ENCODE results near the gene APCDD1L. TPM values are rescaled to one million over a fixed set of nuclear protein-coding genes. Genes with fewer than 3 reads are reported as not detected.

Gene APCDD1L
- total and polyA plus RNA-seq, 2 experiments from 2014 or later = 0.23 TPM; not detected in 1

- TF ChIP-seq EZH2 (IDR thresholded peaks at IDR 0.05; ENCODE audit: borderline replicate concordance) (no peak), EZH2phosphoT487 (IDR thresholded peaks at IDR 0.05; ENCODE audit: low read depth, severe bottlenecking, unreplicated experiment) (no peak), CTCF (IDR thresholded peaks at IDR 0.05; ENCODE audit: poor library complexity) (no peak)
- H3K4me2 ChIP-seq = no peak overlapping the region
- H4K20me1 ChIP-seq (ENCODE audit: insufficient read depth, poor library complexity, severe bottlenecking) = no peaks in the 10 kb centered on the region
- H3K36me3 ChIP-seq (replicated peaks; ENCODE audit: insufficient read depth, low read depth) = no peaks in the 10 kb centered on the region
- H2AFZ ChIP-seq = no peak overlapping the region
- no peak overlapping the region for H3K27ac ChIP-seq
- H3K9me3 ChIP-seq (ENCODE audit: low read depth) = peaks cover 10% of the 10 kb centered on the region
- DNase-seq (ENCODE audit: low spot score) = no peak
- H3K9me2 ChIP-seq (replicated peaks; ENCODE audit: insufficient read depth) = no peaks in the 10 kb centered on the region
- WGBS (ENCODE audit: low lambda C conversion rate, missing lambda C conversion rate) = 63% methylated on average over 10 of the region's 10 CpGs
- no peaks in the 10 kb centered on the region for H3K79me2 ChIP-seq
- no peak overlapping the region for H3K4me3 ChIP-seq
- H3K27me3 ChIP-seq = no peaks in the 10 kb centered on the region
- no peaks in the 10 kb centered on the region for H3K4me1 ChIP-seq (ENCODE audit: insufficient read depth)
Observed at GRCh38 chr20:58482416-58482815, 32.8 kb downstream of the APCDD1L start.

GRCh38 chr20:58481481-58482021, 33.6 kb downstream of the APCDD1L start:
- 24% methylated on average over 18 of the region's 18 CpGs for WGBS (ENCODE audit: low lambda C conversion rate, missing lambda C conversion rate)
- H3K4me2 ChIP-seq = peak overlapping the region; percentile 55
- H3K4me3 ChIP-seq = no peak overlapping the region
- no peak overlapping the region for H3K27ac ChIP-seq
- no peaks in the 10 kb centered on the region for H3K4me1 ChIP-seq (ENCODE audit: insufficient read depth)
- no peaks in the 10 kb centered on the region for H4K20me1 ChIP-seq (ENCODE audit: insufficient read depth, poor library complexity, severe bottlenecking)
- no peaks in the 10 kb centered on the region for H3K9me2 ChIP-seq (replicated peaks; ENCODE audit: insufficient read depth)
- no peaks in the 10 kb centered on the region for H3K36me3 ChIP-seq (replicated peaks; ENCODE audit: insufficient read depth, low read depth)
- TF ChIP-seq EZH2 (IDR thresholded peaks at IDR 0.05; ENCODE audit: borderline replicate concordance) = no peak
- TF ChIP-seq CTCF (IDR thresholded peaks at IDR 0.05; ENCODE audit: poor library complexity) = peak; percentile 53
- H3K79me2 ChIP-seq = no peaks in the 10 kb centered on the region
- peaks cover 10% of the 10 kb centered on the region for H3K9me3 ChIP-seq (ENCODE audit: low read depth)
- peak; percentile 64 for DNase-seq (ENCODE audit: low spot score)
- H2AFZ ChIP-seq = no peak overlapping the region
- no peaks in the 10 kb centered on the region for H3K27me3 ChIP-seq

- H3K79me2 ChIP-seq = no peaks in the 10 kb centered on the region
- H2AFZ ChIP-seq = no peak overlapping the region
- H3K4me1 ChIP-seq (ENCODE audit: insufficient read depth) = no peaks in the 10 kb centered on the region
- no peaks in the 10 kb centered on the region for H3K36me3 ChIP-seq (replicated peaks; ENCODE audit: insufficient read depth, low read depth)
- H3K4me2 ChIP-seq = no peak overlapping the region
- no peaks in the 10 kb centered on the region for H3K27me3 ChIP-seq
- H3K4me3 ChIP-seq = no peak overlapping the region
- TF ChIP-seq EZH2phosphoT487 (IDR thresholded peaks at IDR 0.05; ENCODE audit: low read depth, severe bottlenecking, unreplicated experiment) = no peak
- TF ChIP-seq EZH2 (IDR thresholded peaks at IDR 0.05; ENCODE audit: borderline replicate concordance) = no peak
- no peak for TF ChIP-seq CTCF (IDR thresholded peaks at IDR 0.05; ENCODE audit: poor library complexity)
- no peak for DNase-seq (ENCODE audit: low spot score)
- WGBS (ENCODE audit: low lambda C conversion rate, missing lambda C conversion rate) = 83% methylated on average over 16 of the region's 16 CpGs
- H3K9me3 ChIP-seq (ENCODE audit: low read depth) = peaks cover 1% of the 10 kb centered on the region
- H4K20me1 ChIP-seq (ENCODE audit: insufficient read depth, poor library complexity, severe bottlenecking) = no peaks in the 10 kb centered on the region
- H3K27ac ChIP-seq = no peak overlapping the region
- no peaks in the 10 kb centered on the region for H3K9me2 ChIP-seq (replicated peaks; ENCODE audit: insufficient read depth)
Observed at GRCh38 chr20:58480551-58481336, 34.5 kb downstream of the APCDD1L start.
